GM12892 (cell line): Measurements from ENCODE around the gene SRP68.

ENCODE experiments used
- DNase-seq: peaks from one replicate; pipeline ENCODE4 v3.0.0; 2011; ENCODE audit not compliant: insufficient read length
- FAIRE-seq: peaks from 2 replicates; lab custom pipeline; 2011; peaks lifted over from hg19 to GRCh38; lab: Jason Lieb, UNC
- POLR2A ChIP-seq: IDR thresholded peaks from 2 replicates; pipeline ENCODE4 v1.6.1; 2011; ENCODE audit warnings: low read depth, low read length, control low read depth
- POLR2AphosphoS5 ChIP-seq: IDR thresholded peaks from 2 replicates; pipeline ENCODE4 v1.6.1; 2011; ENCODE audit warnings: low read depth, low read length, control low read depth
- TAF1 ChIP-seq: IDR thresholded peaks from 2 replicates; pipeline ENCODE4 v1.6.1; 2011; ENCODE audit warnings: low read depth, mild to moderate bottlenecking, control low read depth, low read length, borderline replicate concordance

SRP68 gene

GRCh38 chr17:75995385-75995925 lies 76.9 kb downstream of the SRP68 start:
- FAIRE-seq, result no peak
- no peak for TF ChIP-seq POLR2AphosphoS5
- TF ChIP-seq POLR2A, result no peak
- TF ChIP-seq TAF1, result no peak

DNA sequence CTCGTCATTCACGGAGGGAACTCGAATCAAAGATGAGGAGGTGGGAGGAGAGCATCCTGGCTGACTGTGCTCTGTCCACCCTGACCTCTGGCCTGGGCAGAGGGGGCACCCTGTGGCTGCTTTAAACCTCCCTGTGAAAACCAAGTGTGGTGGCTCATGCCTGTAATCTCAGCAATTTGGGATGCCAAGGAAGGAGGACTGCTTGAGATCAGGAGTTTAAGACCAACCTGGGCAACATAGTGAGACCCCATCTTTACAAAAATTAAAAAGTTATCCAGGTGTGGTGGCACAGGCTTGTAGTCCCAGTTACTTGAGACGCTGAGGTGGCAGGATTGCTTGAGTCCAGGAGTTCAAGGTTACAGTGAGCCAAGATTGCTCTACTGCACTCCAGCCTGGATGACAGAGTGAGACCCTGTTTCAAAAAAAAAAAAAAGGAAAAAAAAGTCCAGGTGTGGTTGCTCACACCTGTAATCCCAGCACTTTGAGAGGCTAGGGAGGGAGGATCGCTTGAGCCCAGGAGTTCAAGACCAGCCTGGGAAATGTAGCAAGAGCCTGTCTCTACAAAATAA lies 77.4 kb downstream of the SRP68 start:
- DNase-seq (no peak), FAIRE-seq (no peak)

More at GRCh38 chr17:75995385-75995925, 76.9 kb downstream of the SRP68 start:
- no peak for DNase-seq

DNA sequence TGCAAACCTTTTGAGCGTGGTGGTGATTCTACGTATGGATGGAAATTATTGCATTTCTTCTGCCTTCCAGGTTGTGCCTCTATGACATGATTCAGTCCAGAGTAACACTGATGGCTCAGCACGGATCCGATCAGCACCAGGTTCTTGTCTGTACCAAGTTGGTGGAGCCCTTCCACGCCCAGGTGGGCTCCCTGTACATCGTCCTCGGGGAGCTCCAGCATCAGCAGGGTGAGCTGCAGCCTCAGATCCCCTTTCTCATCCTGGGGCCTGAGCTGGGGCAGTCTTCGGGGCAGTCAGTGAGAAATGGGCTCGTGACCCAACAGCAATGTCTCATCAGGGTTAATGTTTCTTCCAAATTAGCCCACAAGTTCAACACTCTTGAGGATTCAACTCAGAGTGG lies 80.9 kb downstream of the SRP68 start:
- FAIRE-seq, result no peak
- DNase-seq, result no peak
- TF ChIP-seq TAF1 (no peak), POLR2A (no peak), POLR2AphosphoS5 (no peak)

More for the DNA sequence above, 77.4 kb downstream of the SRP68 start:
- TF ChIP-seq POLR2A (no peak), TAF1 (no peak), POLR2AphosphoS5 (no peak)
